K562 treated with DMSO at 1 percent for 48 hours (cell line): Measurements from ENCODE around the gene NCS1. TPM values are rescaled to one million over a fixed set of nuclear protein-coding genes. Genes with fewer than 3 reads are reported as not detected.

Experiments used
- total RNA-seq: library from RNA; unstranded; fragments of 300-600 nt; gene quantifications from 2 replicates; pipeline ENCODE4 v1.2.3, GENCODE V29; 2022; ENCODE audit warnings: low replicate concordance; ENCODE audit errors: extremely low read depth

The NCS1 gene
- not detected in 2 replicates for total RNA-seq

DNA sequence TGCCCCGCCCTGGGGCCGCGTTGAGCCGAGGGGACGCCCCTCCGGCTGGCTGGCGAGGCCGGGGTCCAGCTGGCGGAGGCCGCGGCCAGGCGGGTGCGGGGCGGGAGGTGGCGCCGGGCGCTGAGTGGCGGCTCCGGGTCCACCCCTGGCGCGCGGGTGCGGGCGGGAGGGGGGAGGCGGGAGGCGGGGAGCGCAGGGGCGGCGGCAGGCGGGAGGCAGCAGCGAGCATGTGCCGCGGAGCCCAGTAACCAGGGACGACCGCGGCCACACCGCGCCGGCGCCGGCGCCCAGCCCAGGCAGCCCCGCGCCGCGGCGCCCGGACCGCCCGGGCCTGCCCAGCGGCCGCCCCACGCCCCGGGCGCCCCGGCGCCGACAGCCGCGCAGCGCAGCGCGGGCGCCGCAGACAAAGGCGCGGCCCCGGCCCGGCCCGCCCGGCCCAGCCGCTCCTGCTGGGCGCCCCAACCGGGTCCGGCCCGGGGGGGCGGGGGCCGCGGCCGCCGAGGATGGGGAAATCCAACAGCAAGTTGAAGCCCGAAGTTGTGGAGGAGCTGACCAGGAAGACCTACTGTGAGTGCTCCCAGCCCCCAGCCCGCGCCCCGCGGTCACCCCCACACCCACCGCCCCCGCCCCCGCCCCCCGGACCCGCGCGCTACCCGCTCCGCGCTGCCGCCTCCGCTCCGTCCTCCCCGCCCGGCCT, at the start of gene NCS1:
NCS1 (plus strand) TSS at position 244 of the 697 bp plus-strand sequence; CDS start at position 504, 260 bp downstream.

DNA sequence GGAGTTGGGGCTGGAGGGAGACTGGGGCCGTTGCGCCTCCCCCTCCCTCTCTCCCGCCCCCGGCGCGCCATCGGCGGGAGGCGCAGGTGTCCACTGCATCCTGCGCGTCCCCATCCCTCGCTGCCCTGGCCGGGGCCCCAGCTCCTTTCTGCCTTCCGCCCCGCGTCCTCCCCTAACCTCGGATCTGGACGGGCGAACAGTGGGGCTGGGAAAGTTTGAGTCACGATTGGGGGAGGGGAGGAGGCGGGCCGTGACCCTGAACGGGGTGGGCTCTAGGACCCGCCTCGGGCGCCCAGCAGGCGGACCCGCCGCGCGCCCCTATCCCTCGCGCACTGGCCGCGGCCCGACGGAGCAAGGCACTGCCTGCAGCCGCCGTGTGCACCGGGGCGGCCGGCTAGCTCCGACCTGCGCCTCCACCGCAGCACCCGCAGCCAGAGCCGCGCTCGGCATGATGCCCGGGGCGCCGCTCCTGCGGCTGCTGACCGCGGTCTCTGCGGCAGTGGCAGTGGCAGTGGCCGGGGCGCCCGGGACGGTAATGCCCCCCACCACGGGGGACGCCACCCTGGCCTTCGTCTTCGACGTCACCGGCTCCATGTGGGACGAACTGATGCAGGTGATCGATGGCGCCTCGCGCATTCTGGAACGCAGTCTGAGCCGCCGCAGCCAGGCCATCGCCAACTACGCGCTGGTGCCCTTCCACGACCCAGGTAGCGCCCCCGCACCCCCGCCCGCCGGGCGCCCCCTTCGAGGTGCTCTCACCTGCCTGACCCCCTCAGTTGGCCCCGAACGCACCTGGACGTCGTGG, 93.4 kb downstream of the NCS1 start, which contains the start of gene HMCN2:
HMCN2 (plus strand) TSS at position 330 of the 805 bp plus-strand sequence; CDS start at position 449, 119 bp downstream.

Other genes with a start within 250 kb of the NCS1 start
- gene FNBP1, start 129.2 kb upstream of the NCS1 start, total RNA-seq, result not detected in 2 replicates
- gene GPR107, start 118.5 kb upstream of the NCS1 start, total RNA-seq, result not detected in 2 replicates
- gene HMCN2, start 93.4 kb downstream of the NCS1 start, total RNA-seq, result not detected in 2 replicates